Esophagus squamous epithelium (tissue), 4 donors: Measurements from ENCODE around the gene COMTD1.

Experiments
- CTCF ChIP-seq, 6 experiments: fragments of 450-650 bp in 4 of 6; fragments of 200-600 bp in 2 of 6; sonication (generic) in 2 of 6; IDR thresholded peaks; one replicate each; pipeline ENCODE4 v1.5.1; 2016 to 2019; ENCODE audit warnings: antibody characterized with exemption in 6 of 6, mild to moderate bottlenecking in 4 of 6, moderate library complexity in 4 of 6
- POLR2A ChIP-seq, 4 donors: fragments of 450-650 bp; IDR thresholded peaks; one replicate each; pipeline ENCODE4 v1.6.1; 2017; ENCODE audit warnings: antibody characterized with exemption in 4 of 4, mild to moderate bottlenecking in 4 of 4, moderate library complexity in 3 of 4

- TF ChIP-seq CTCF (IDR thresholded peaks at IDR 0.05) (no peak), POLR2A (IDR thresholded peaks at IDR 0.05) (no peak)
Measured at GRCh38 chr10:75207079-75207856, 28.5 kb downstream of the COMTD1 start.
